Esophagus muscularis mucosa (tissue), 4 donors: ENCODE results near the gene HNRNPH3. TPM values are rescaled to one million over a fixed set of nuclear protein-coding genes. Genes with fewer than 3 reads are reported as not detected.

Experiments
- DNase-seq: peaks from one replicate; pipeline ENCODE4 v3.0.0-alpha.2; 2017; ENCODE audit errors: extremely low spot score
- H3K27ac ChIP-seq, 4 donors: fragments of 200-600 bp; sonication (generic); replicated peaks in 1 of 4; 1 replicate in 3 of 4; 2 replicates in 1 of 4; pipeline ENCODE4 v1.5.1; 2016 to 2019; ENCODE audit warnings: mild to moderate bottlenecking in 1 of 4
- H3K27me3 ChIP-seq, 4 donors: fragments of 200-600 bp; sonication (generic); one replicate each; pipeline versions ENCODE4 v1.5.1 to v1.6.0; 2016 to 2019
- H3K36me3 ChIP-seq, 4 donors: fragments of 200-600 bp; sonication (generic); one replicate each; pipeline ENCODE4 v1.5.1; 2016 to 2019
- H3K4me1 ChIP-seq, 4 donors: fragments of 200-600 bp; sonication (generic); one replicate each; pipeline ENCODE4 v1.5.1; 2016 to 2019
- H3K4me3 ChIP-seq, 4 donors: fragments of 200-600 bp; sonication (generic); 1 replicate in 2 of 4; 2 replicates in 2 of 4; pipeline ENCODE4 v1.5.1; 2016 to 2019; ENCODE audit warnings: mild to moderate bottlenecking in 4 of 4, moderate library complexity in 1 of 4
- H3K9me3 ChIP-seq, 4 donors: fragments of 200-600 bp; sonication (generic); 1 replicate in 3 of 4; 2 replicates in 1 of 4; pipeline ENCODE4 v1.5.1; 2016 to 2019
- CTCF ChIP-seq, 3 experiments: fragments of 200-600 bp in 2 of 3; fragments of 450-650 bp in 1 of 3; sonication (generic) in 2 of 3; IDR thresholded peaks; one replicate each; pipeline ENCODE4 v1.5.1; 2017 to 2019; ENCODE audit warnings: antibody characterized with exemption in 3 of 3, mild to moderate bottlenecking in 2 of 3, moderate library complexity in 1 of 3
- EP300 ChIP-seq: sonication (generic); formaldehyde crosslinking; IDR thresholded peaks from one replicate; pipeline ENCODE4 v1.6.1; 2017; ENCODE audit warnings: antibody characterized with exemption
- POLR2A ChIP-seq: fragments of 450-650 bp; IDR thresholded peaks from one replicate; pipeline ENCODE4 v1.6.1; 2017; ENCODE audit warnings: antibody characterized with exemption, moderate library complexity, mild to moderate bottlenecking, low read depth
- POLR2AphosphoS5 ChIP-seq, 2 donors: sonication (generic); formaldehyde crosslinking; IDR thresholded peaks; one replicate each; pipeline ENCODE4 v1.6.1; 2017; ENCODE audit warnings: antibody characterized with exemption in 2 of 2
- WGBS: methylation state at CpG from one replicate; pipeline ENCODE4 v1.1.5; 2018; 5-methylcytosine and 5-hydroxymethylcytosine counted together
- intact Hi-C: fragments of 100-400 bp; cut with DNase I; formaldehyde crosslinking; loops from one replicate; pipeline ENCODE4 v1.15.1; 2023
- total RNA-seq, 4 donors: library from RNA; depleted of rRNA; stranded (reverse); fragments of >200 nt; gene quantifications; one replicate each; pipeline versions ENCODE4 v1.1.0 to v1.2.1, GENCODE V29; 2016

Gene HNRNPH3
- total RNA-seq, 4 donors from 2014 or later, result 41.3 to 81.8 (median 61.7) TPM

GRCh38 chr10:68371604-68372003 lies 39.7 kb downstream of the HNRNPH3 start:
- WGBS, result 94% methylated on average over 1 of the region's 1 CpG
- DNase-seq, result no peak
- Histone ChIP-seq H3K27me3 (no peaks in the 10 kb centered on the region), H3K4me3 (no peak overlapping the region), H3K9me3 (peaks cover 0 to 14% (median 0%) of the 10 kb centered on the region in 4 donors), H3K27ac (no peak overlapping the region), H3K4me1 (no peaks in the 10 kb centered on the region), H3K36me3 (peaks cover 39 to 99% (median 64%) of the 10 kb centered on the region in 4 donors)
- intact Hi-C loops, result no loop called here
- TF ChIP-seq POLR2AphosphoS5 (IDR thresholded peaks at IDR 0.05) (no peak), POLR2A (no peak), CTCF (IDR thresholded peaks at IDR 0.05) (no peak), EP300 (no peak)

GRCh38 chr10:68385740-68386139 lies 53.9 kb downstream of the HNRNPH3 start:
- peaks cover 20 to 99% (median 91%) of the 10 kb centered on the region in 4 donors for H3K36me3 ChIP-seq
- H3K27ac ChIP-seq, result no peak overlapping the region
- intact Hi-C loops, result no loop called here
- H3K4me1 ChIP-seq, result no peaks in the 10 kb centered on the region
- no peak overlapping the region for H3K4me3 ChIP-seq
- no peaks in the 10 kb centered on the region for H3K27me3 ChIP-seq
- no peak for DNase-seq
- no peaks in the 10 kb centered on the region for H3K9me3 ChIP-seq
- WGBS, result 86% methylated on average over 2 of the region's 2 CpGs
- TF ChIP-seq POLR2AphosphoS5 (IDR thresholded peaks at IDR 0.05), result no peak
- TF ChIP-seq POLR2A, result no peak
- TF ChIP-seq CTCF (IDR thresholded peaks at IDR 0.05), result no peak
- TF ChIP-seq EP300, result no peak

Other genes starting within 250 kb of the HNRNPH3 start
- 1 to 10 TPM in 1 of 4 donors, under 1 TPM in 3; 0.50 to 1.5 (median 0.67) TPM for gene MYPN, start 222.6 kb upstream of the HNRNPH3 start, total RNA-seq
- not detected for gene ATOH7, start 100.0 kb upstream of the HNRNPH3 start, total RNA-seq
- 1 to 10 TPM; 6.6 to 9.1 (median 7.4) TPM for gene PBLD, start 864 bp downstream of the HNRNPH3 start, total RNA-seq
- gene RUFY2, start 75.2 kb downstream of the HNRNPH3 start, total RNA-seq, result 10 to 100 TPM; 14.8 to 26.2 (median 17.8) TPM
- gene DNA2, start 139.9 kb downstream of the HNRNPH3 start, total RNA-seq, result 1 to 10 TPM; 2.0 to 2.9 (median 2.6) TPM
- 10 to 100 TPM; 11.0 to 20.3 (median 14.8) TPM for gene SLC25A16, start 195.5 kb downstream of the HNRNPH3 start, total RNA-seq
- 1 to 10 TPM; 6.9 to 9.6 (median 8.8) TPM for gene TET1, start 228.3 kb downstream of the HNRNPH3 start, total RNA-seq